Spleen (tissue), 7 donors: ENCODE results near the gene TBC1D22A.

Experiments
- POLR2A ChIP-seq, 3 donors: fragments of 450-650 bp; IDR thresholded peaks; one replicate each; pipeline ENCODE4 v1.5.1; 2017; ENCODE audit warnings: antibody characterized with exemption in 3 of 3, mild to moderate bottlenecking in 1 of 3
- TF ChIP-seq, protein P1 (sequence below), 11 experiments: fragments of 200-600 bp in 7 of 11; fragments of 450-650 bp in 4 of 11; sonication (generic) in 4 of 11; IDR thresholded peaks in 8 of 11; conservative IDR thresholded peaks in 3 of 11; 1 replicate in 7 of 11; 2 replicates in 4 of 11; pipeline versions ENCODE4 v1.4.0 to v1.8.0; 2016 to 2021; ENCODE audit warnings: antibody characterized with exemption in 11 of 11, inconsistent platforms in 4 of 11, mild to moderate bottlenecking in 1 of 11
- donor health status: DM: no; HTN: no; CAD: no; lungs with moderate emphysema.
- donor health status: DM: no; HTN: no; CAD: no.
- donor health status: DM: no; HTN: no; CAD: no.

DNA sequence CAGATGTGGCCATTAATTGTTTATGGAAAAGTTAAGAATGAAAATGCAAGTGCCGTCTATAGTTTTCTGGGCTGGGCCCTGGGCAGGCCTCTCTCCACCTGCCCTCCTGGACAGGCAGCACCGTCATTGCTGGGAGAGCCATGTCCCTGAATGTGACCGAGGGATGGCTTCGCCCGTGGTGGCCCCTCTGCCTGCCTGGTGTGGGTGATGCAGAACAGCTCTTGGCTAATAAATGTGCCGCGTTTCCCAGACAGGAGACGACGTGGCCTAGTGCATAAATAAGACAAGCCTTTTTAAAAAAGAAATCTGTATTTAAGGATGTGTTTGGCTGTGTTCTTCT lies 407.3 kb downstream of the TBC1D22A start:
- TF ChIP-seq POLR2A (IDR thresholded peaks at IDR 0.05), result no peak
- TF ChIP-seq, protein P1, sequence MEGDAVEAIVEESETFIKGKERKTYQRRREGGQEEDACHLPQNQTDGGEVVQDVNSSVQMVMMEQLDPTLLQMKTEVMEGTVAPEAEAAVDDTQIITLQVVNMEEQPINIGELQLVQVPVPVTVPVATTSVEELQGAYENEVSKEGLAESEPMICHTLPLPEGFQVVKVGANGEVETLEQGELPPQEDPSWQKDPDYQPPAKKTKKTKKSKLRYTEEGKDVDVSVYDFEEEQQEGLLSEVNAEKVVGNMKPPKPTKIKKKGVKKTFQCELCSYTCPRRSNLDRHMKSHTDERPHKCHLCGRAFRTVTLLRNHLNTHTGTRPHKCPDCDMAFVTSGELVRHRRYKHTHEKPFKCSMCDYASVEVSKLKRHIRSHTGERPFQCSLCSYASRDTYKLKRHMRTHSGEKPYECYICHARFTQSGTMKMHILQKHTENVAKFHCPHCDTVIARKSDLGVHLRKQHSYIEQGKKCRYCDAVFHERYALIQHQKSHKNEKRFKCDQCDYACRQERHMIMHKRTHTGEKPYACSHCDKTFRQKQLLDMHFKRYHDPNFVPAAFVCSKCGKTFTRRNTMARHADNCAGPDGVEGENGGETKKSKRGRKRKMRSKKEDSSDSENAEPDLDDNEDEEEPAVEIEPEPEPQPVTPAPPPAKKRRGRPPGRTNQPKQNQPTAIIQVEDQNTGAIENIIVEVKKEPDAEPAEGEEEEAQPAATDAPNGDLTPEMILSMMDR (IDR thresholded peaks at IDR 0.05 in 8 of 11, conservative IDR thresholded peaks at IDR 0.05 in 3 of 11), result no peak
